ENCODE data around the gene METTL21C.

The METTL21C gene

GRCh38 chr13:102678339-102679107, 16.3 kb downstream of the METTL21C start:
- Histone ChIP-seq H3K27me3 (ENCODE audit: insufficient read depth, low read length, poor library complexity, severe bottlenecking) (no peaks in the 10 kb centered on the region), H3K36me3 (ENCODE audit: insufficient read depth, low read length) (peaks cover 63% of the 10 kb centered on the region; the same call in 1 of the 2 replicates), H3F3A (ENCODE audit: low read depth) (no peaks in the 10 kb centered on the region), H3K9me3 (ENCODE audit: insufficient read depth, low read depth, low read length) (no peaks in the 10 kb centered on the region), H3K4me2 (ENCODE audit: low read depth, low read length, poor library complexity, severe bottlenecking) (no peak overlapping the region), H4K20me1 (ENCODE audit: insufficient read depth, low read length, poor library complexity, severe bottlenecking) (no peaks in the 10 kb centered on the region), H3K4me1 (ENCODE audit: insufficient read depth, low read length, poor library complexity, severe bottlenecking) (no peaks in the 10 kb centered on the region), H3K9me2 (replicated peaks; ENCODE audit: low read depth, low read length) (no peaks in the 10 kb centered on the region), H3K9ac (ENCODE audit: low read depth, low read length, poor library complexity, severe bottlenecking) (no peak overlapping the region), H2AFZ (ENCODE audit: low read length) (no peak overlapping the region), H3K79me2 (ENCODE audit: insufficient read depth, low read length) (no peaks in the 10 kb centered on the region), H3K4me3 (ENCODE audit: low read length, poor library complexity, severe bottlenecking) (no peak overlapping the region)
- TF ChIP-seq CTCF (conservative IDR thresholded peaks at IDR 0.05; ENCODE audit: low read length), result no peak
- TF ChIP-seq EZH2phosphoT487 (IDR thresholded peaks at IDR 0.05; ENCODE audit: borderline replicate concordance), result no peak

GRCh38 chr13:102677122-102677521, 17.7 kb downstream of the METTL21C start:
- Histone ChIP-seq H3K79me2 (ENCODE audit: insufficient read depth, low read length) (no peaks in the 10 kb centered on the region), H3K9ac (ENCODE audit: low read depth, low read length, poor library complexity, severe bottlenecking) (no peak overlapping the region), H2AFZ (ENCODE audit: low read length) (no peak overlapping the region), H3K9me3 (ENCODE audit: insufficient read depth, low read depth, low read length) (no peaks in the 10 kb centered on the region), H4K20me1 (ENCODE audit: insufficient read depth, low read length, poor library complexity, severe bottlenecking) (no peaks in the 10 kb centered on the region), H3K36me3 (ENCODE audit: insufficient read depth, low read length) (peaks cover 73% of the 10 kb centered on the region; the same call in 1 of the 2 replicates), H3K9me2 (replicated peaks; ENCODE audit: low read depth, low read length) (no peaks in the 10 kb centered on the region), H3K4me3 (ENCODE audit: low read length, poor library complexity, severe bottlenecking) (no peak overlapping the region), H3F3A (ENCODE audit: low read depth) (no peaks in the 10 kb centered on the region), H3K4me2 (ENCODE audit: low read depth, low read length, poor library complexity, severe bottlenecking) (no peak overlapping the region), H3K4me1 (ENCODE audit: insufficient read depth, low read length, poor library complexity, severe bottlenecking) (no peaks in the 10 kb centered on the region), H3K27me3 (ENCODE audit: insufficient read depth, low read length, poor library complexity, severe bottlenecking) (no peaks in the 10 kb centered on the region)
- no peak for TF ChIP-seq CTCF (conservative IDR thresholded peaks at IDR 0.05; ENCODE audit: low read length)
- no peak for TF ChIP-seq EZH2phosphoT487 (IDR thresholded peaks at IDR 0.05; ENCODE audit: borderline replicate concordance)

- no peaks in the 10 kb centered on the region for H3K27me3 ChIP-seq (ENCODE audit: insufficient read depth, low read length, poor library complexity, severe bottlenecking)
Measured at GRCh38 chr13:102675115-102675514, 19.7 kb downstream of the METTL21C start.

More at GRCh38 chr13:102675115-102675514, 19.7 kb downstream of the METTL21C start:
- no peaks in the 10 kb centered on the region for H4K20me1 ChIP-seq (ENCODE audit: insufficient read depth, low read length, poor library complexity, severe bottlenecking)
- H3K9me3 ChIP-seq (ENCODE audit: insufficient read depth, low read depth, low read length), result peaks cover 3% of the 10 kb centered on the region; the same call in 1 of the 2 replicates
- H3K36me3 ChIP-seq (ENCODE audit: insufficient read depth, low read length), result peaks cover 83% of the 10 kb centered on the region; the same call in 1 of the 2 replicates
- no peaks in the 10 kb centered on the region for H3K9me2 ChIP-seq (replicated peaks; ENCODE audit: low read depth, low read length)
- no peaks in the 10 kb centered on the region for H3K79me2 ChIP-seq (ENCODE audit: insufficient read depth, low read length)
- H3K9ac ChIP-seq (ENCODE audit: low read depth, low read length, poor library complexity, severe bottlenecking), result no peak overlapping the region
- TF ChIP-seq EZH2phosphoT487 (IDR thresholded peaks at IDR 0.05; ENCODE audit: borderline replicate concordance) (no peak), CTCF (conservative IDR thresholded peaks at IDR 0.05; ENCODE audit: low read length) (no peak)
- H3K4me1 ChIP-seq (ENCODE audit: insufficient read depth, low read length, poor library complexity, severe bottlenecking), result no peaks in the 10 kb centered on the region
- H2AFZ ChIP-seq (ENCODE audit: low read length), result no peak overlapping the region
- H3K4me2 ChIP-seq (ENCODE audit: low read depth, low read length, poor library complexity, severe bottlenecking), result no peak overlapping the region
- no peak overlapping the region for H3K4me3 ChIP-seq (ENCODE audit: low read length, poor library complexity, severe bottlenecking)
- H3F3A ChIP-seq (ENCODE audit: low read depth), result no peaks in the 10 kb centered on the region
